HEK293T (cell line): ENCODE data around the gene PATJ.

Source experiments
- CTCF ChIA-PET: fragments of 350-600 bp; formaldehyde crosslinking; extraction: SDS; loops from one replicate; lab custom pipeline; 2021; ENCODE audit warnings: antibody characterized with exemption, inconsistent platforms; lab: Yijun Ruan, JAX
- POLR2A ChIA-PET: fragments of 350-600 bp; formaldehyde crosslinking; extraction: SDS; loops from one replicate; lab custom pipeline; 2020; ENCODE audit warnings: antibody characterized with exemption, inconsistent platforms; lab: Yijun Ruan, JAX
- DNase-seq: peaks from one replicate; pipeline ENCODE4 v3.0.0; 2012; ENCODE audit warnings: mixed read lengths; ENCODE audit errors: extremely low spot score
- ARNT ChIP-seq: fragments of 450-650 bp; IDR thresholded peaks from 2 replicates; pipeline ENCODE4 v1.6.1; 2017; ENCODE audit warnings: mild to moderate bottlenecking
- BHLHE40 ChIP-seq: fragments of 450-650 bp; IDR thresholded peaks from 2 replicates; pipeline ENCODE4 v1.6.1; 2016; ENCODE audit warnings: mild to moderate bottlenecking, moderate library complexity, borderline replicate concordance
- CTBP1 ChIP-seq: fragments of 450-650 bp; IDR thresholded peaks from 2 replicates; pipeline ENCODE4 v1.6.1; 2016; ENCODE audit warnings: borderline replicate concordance
- ELF4 ChIP-seq: fragments of 450-650 bp; IDR thresholded peaks from 2 replicates; pipeline ENCODE4 v1.6.1; 2017; ENCODE audit warnings: antibody characterized with exemption
- FOXA1 ChIP-seq: fragments of 450-650 bp; IDR thresholded peaks from 2 replicates; pipeline ENCODE4 v1.6.1; 2016; ENCODE audit warnings: mild to moderate bottlenecking
- FOXK2 ChIP-seq: fragments of 450-650 bp; IDR thresholded peaks from 2 replicates; pipeline ENCODE4 v1.6.1; 2016; ENCODE audit warnings: mild to moderate bottlenecking
- FOXM1 ChIP-seq: fragments of 450-650 bp; IDR thresholded peaks from 2 replicates; pipeline ENCODE4 v1.6.1; 2017; ENCODE audit warnings: mild to moderate bottlenecking, borderline replicate concordance
- HDGF ChIP-seq: fragments of 450-650 bp; IDR thresholded peaks from 2 replicates; pipeline ENCODE4 v1.6.1; 2017; ENCODE audit warnings: antibody characterized with exemption, borderline replicate concordance
- L3MBTL2 ChIP-seq: fragments of 450-650 bp; conservative IDR thresholded peaks from 2 replicates; pipeline ENCODE4 v1.6.1; 2016; ENCODE audit warnings: mild to moderate bottlenecking
- LEF1 ChIP-seq: fragments of 450-650 bp; IDR thresholded peaks from 2 replicates; pipeline ENCODE4 v1.6.1; 2017; ENCODE audit warnings: mild to moderate bottlenecking, borderline replicate concordance
- NFRKB ChIP-seq: fragments of 450-650 bp; IDR thresholded peaks from 2 replicates; pipeline ENCODE4 v1.6.1; 2016; ENCODE audit warnings: mild to moderate bottlenecking, moderate library complexity
- SP1 ChIP-seq: fragments of 450-650 bp; IDR thresholded peaks from 2 replicates; pipeline ENCODE4 v1.6.1; 2017
- SUZ12 ChIP-seq: fragments of 450-650 bp; IDR thresholded peaks from 2 replicates; pipeline ENCODE4 v1.6.1; 2016; ENCODE audit warnings: mild to moderate bottlenecking
- TARDBP ChIP-seq: fragments of 450-650 bp; IDR thresholded peaks from 2 replicates; pipeline ENCODE4 v1.6.1; 2016
- ZNF384 ChIP-seq: fragments of 450-650 bp; IDR thresholded peaks from 2 replicates; pipeline ENCODE4 v1.6.1; 2016
- TF ChIP-seq, protein P1 (sequence below): fragments of 450-650 bp; IDR thresholded peaks from 2 replicates; pipeline ENCODE4 v1.6.1; 2016

Gene PATJ

DNA sequence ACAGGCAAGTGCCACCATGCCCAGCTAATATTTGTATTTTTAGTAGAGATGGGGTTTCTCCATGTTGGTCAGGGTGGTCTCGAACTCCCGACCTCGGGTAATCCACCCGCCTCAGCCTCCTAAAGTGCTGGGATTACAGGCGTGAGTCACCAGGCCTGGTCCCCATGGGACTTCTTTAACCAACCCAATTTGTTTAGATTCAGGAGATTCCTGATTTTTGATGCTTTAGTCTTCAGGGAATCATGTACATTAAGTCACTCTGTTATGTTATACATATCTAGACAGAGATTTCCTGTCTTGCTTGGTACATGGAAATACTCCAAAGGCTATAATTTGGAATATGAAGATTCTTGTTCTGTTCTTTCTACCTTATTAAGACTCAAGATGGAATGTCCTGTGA is 250.0 kb downstream of the PATJ start:
- DNase-seq, result no peak
- ChIA-PET CTCF (no interaction called here), POLR2A (no interaction called here)
- TF ChIP-seq FOXM1 (no peak), ELF4 (no peak), SP1 (no peak), NFRKB (no peak), HDGF (no peak), CTBP1 (no peak), SUZ12 (no peak), LEF1 (no peak), ARNT (no peak), L3MBTL2 (no peak), FOXA1 (no peak), FOXK2 (no peak), BHLHE40 (no peak), TARDBP (no peak), ZNF384 (no peak)
- TF ChIP-seq, protein P1, sequence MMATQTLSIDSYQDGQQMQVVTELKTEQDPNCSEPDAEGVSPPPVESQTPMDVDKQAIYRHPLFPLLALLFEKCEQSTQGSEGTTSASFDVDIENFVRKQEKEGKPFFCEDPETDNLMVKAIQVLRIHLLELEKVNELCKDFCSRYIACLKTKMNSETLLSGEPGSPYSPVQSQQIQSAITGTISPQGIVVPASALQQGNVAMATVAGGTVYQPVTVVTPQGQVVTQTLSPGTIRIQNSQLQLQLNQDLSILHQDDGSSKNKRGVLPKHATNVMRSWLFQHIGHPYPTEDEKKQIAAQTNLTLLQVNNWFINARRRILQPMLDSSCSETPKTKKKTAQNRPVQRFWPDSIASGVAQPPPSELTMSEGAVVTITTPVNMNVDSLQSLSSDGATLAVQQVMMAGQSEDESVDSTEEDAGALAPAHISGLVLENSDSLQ, result no peak

DNA sequence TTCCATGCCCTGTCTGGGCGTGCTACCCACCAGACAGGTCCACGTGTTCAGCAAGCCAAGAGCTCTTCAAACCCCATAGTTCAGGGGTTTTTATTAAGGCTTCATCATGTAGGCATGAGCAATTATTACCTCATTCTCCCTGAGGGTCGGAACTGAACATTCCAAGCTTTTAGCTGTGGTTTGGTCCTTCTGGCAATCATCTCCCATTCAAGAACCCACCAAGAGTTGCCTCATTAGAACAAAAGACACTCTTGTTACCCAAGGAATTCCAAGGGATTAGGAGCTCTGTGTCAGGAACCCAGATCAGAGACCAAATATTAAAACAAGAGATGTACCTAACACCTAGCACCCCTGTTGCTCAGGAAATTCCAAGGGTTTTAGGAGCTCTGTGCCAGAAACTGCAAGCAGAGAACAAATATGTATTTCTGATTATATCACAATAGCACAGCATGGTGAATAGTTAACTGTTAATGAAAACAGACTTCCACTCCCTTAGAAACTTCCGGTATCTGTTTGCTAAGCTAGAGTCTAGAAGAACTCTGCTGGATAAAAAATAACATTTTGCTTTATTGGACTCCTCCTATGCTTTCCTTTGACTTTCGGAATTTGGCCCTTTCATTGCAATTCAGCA is 251.2 kb downstream of the PATJ start:
- DNase-seq, result no peak
- ChIA-PET POLR2A (no interaction called here), CTCF (no interaction called here)
- TF ChIP-seq LEF1 (no peak), BHLHE40 (no peak), NFRKB (no peak), FOXA1 (no peak), HDGF (no peak), CTBP1 (no peak), ELF4 (no peak), TARDBP (no peak), SP1 (no peak), FOXK2 (no peak), SUZ12 (no peak), ZNF384 (no peak), FOXM1 (no peak), ARNT (no peak)
- TF ChIP-seq, protein P1, result no peak

DNA sequence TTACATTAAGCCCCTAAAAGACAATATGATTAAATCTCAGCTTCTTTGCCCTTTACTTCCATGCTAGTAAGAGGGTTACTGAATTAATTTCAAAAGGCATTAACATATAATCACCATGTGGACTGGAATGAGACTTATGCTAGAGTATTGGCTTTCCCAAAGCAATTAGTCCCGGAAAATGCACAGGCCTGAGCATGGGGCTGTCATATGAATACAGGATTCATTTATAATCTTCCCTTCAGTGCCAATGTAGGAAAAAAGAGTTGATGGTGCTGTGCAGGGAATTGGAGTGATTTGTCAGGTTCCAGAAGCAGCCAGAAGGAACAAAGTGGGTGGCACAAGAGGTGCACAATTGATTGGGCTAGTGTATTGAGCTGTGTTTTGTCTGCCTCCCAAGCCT is 253.4 kb downstream of the PATJ start:
- DNase-seq, result no peak
- ChIA-PET CTCF (no interaction called here), POLR2A (no interaction called here)
- no peak for TF ChIP-seq SUZ12
- no peak for TF ChIP-seq TARDBP
- no peak for TF ChIP-seq CTBP1
- no peak for TF ChIP-seq ARNT
- no peak for TF ChIP-seq FOXK2
- no peak for TF ChIP-seq FOXM1
- TF ChIP-seq L3MBTL2, result no peak
- TF ChIP-seq BHLHE40, result no peak
- TF ChIP-seq, protein P1, result no peak
- TF ChIP-seq ZNF384, result no peak
- no peak for TF ChIP-seq NFRKB
- no peak for TF ChIP-seq SP1
- TF ChIP-seq HDGF, result no peak
- TF ChIP-seq FOXA1, result no peak

DNA sequence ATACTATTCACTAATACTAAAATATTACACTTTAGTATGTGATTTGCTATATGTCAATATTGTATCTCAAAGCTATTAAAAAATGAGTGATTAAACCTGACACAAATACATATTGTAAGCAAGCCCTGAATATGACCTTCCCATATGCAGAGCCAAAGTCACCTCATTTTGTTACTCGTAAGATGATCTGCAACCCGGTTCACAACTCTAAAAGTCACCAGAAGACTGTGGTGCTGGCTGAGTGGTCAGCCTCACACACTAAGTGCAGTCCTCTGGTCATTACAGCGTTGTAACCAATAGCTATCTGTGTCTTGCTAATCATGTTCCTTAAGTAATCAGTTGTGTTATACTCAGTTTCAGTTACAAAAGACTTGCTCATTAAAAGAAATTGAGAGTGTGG is 254.8 kb downstream of the PATJ start:
- ChIA-PET POLR2A (no interaction called here), CTCF (interaction anchor here (0.6 to 0.7 kb wide), 2 partner anchors 14 to 143 kb away, joined by 3 read pairs; no protein-coding TSS in a partner anchor)
- DNase-seq, result no peak
- TF ChIP-seq SP1 (no peak), L3MBTL2 (no peak), FOXM1 (no peak), SUZ12 (no peak), LEF1 (no peak), CTBP1 (no peak), ZNF384 (no peak)

DNA sequence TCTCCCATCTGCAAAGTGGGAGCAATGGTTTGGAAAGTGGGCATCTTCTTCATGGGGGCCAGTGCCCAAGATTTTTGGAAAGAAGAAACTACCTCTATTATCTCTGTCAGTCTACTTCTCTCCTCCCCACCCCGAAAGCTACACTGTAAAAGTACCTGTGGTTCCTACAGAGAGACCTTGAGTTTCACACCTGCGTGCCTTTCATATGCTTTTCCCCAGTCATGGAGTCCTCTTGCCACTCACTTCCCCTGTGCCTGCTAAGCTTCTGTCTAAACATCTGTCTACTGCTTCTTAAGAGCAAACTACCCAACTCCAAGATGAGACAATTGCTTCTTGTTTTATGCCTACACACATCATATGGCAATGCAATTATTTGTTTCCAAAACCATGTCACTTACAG is 261.5 kb downstream of the PATJ start:
- POLR2A ChIA-PET, result no interaction called here
- DNase-seq, result no peak
- TF ChIP-seq, protein P1, result no peak
- TF ChIP-seq ARNT, result no peak
- CTCF ChIA-PET, result no interaction called here

DNA sequence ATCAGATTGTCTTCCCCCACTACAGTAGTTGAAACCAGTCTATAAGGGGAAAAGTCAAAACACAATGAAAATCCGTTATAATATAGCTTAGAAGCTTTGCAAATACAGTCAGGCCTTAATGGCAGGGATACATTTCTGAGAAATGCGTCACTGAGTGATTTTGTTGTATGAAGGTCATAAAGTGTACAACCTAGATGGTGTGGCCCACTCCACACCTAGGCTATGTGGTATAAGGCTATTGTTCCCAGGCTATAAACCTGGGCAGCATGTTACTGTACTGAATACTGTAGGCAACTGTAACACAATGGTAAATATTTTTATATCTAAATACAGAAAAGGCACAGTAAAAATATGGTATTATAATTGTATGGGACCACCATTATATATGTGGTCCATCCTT is 264.4 kb downstream of the PATJ start:
- no peak for TF ChIP-seq FOXK2
- TF ChIP-seq L3MBTL2, result no peak
- no peak for TF ChIP-seq FOXM1
- TF ChIP-seq BHLHE40, result no peak
- no peak for TF ChIP-seq SUZ12
- TF ChIP-seq ELF4, result no peak
- TF ChIP-seq LEF1, result no peak
- no peak for TF ChIP-seq ZNF384
- no peak for TF ChIP-seq ARNT
- TF ChIP-seq FOXA1, result no peak
- no peak for TF ChIP-seq TARDBP
- POLR2A ChIA-PET, result no interaction called here
- CTCF ChIA-PET, result no interaction called here
- DNase-seq, result no peak
